Prostate gland (tissue), 2 donors: ENCODE results near the gene MACROH2A2.

Experiments
- CTCF ChIP-seq, 4 experiments: fragments of 200-600 bp in 2 of 4; fragments of 450-650 bp in 2 of 4; sonication (generic) in 2 of 4; IDR thresholded peaks; 1 replicate in 3 of 4; 2 replicates in 1 of 4; pipeline ENCODE4 v1.5.1; 2016 to 2019; ENCODE audit warnings: antibody characterized with exemption in 4 of 4, mild to moderate bottlenecking in 2 of 4, moderate library complexity in 2 of 4
- POLR2AphosphoS5 ChIP-seq: sonication (generic); formaldehyde crosslinking; IDR thresholded peaks from one replicate; pipeline ENCODE4 v1.6.1; 2017; ENCODE audit warnings: antibody characterized with exemption

GRCh38 chr10:70067586-70067985 lies 14.9 kb downstream of the MACROH2A2 start:
- no peak for TF ChIP-seq POLR2AphosphoS5
- TF ChIP-seq CTCF (IDR thresholded peaks at IDR 0.05): no peak
